Astrocyte (in vitro differentiated cells and primary cell): ENCODE results near the gene RSRC2. TPM values are rescaled to one million over a fixed set of nuclear protein-coding genes. Genes with fewer than 3 reads are reported as not detected.
A peak's percentile ranks its signal among the peaks of the same experiment; 100 is the strongest.

Experiments
- DNase-seq: peaks from one replicate; pipeline ENCODE4 v3.0.0-alpha.2; 2010; ENCODE audit warnings: low read depth
- FAIRE-seq: peaks from 2 replicates; lab custom pipeline; 2011; peaks lifted over from hg19 to GRCh38; lab: Jason Lieb, UNC
- H2AFZ ChIP-seq: 2 replicates; pipeline ENCODE4 v1.6.0; 2012; ENCODE audit warnings: low read depth, low read length, inconsistent platforms
- H3K27ac ChIP-seq: 2 replicates; pipeline ENCODE4 v1.5.1; 2011; ENCODE audit warnings: low read depth, low read length, inconsistent platforms
- H3K27me3 ChIP-seq: 2 replicates; pipeline ENCODE4 v1.6.0; 2011; ENCODE audit warnings: low read length, inconsistent platforms; ENCODE audit not compliant: insufficient read depth
- H3K36me3 ChIP-seq: 2 replicates; pipeline ENCODE4 v1.5.1; 2011; ENCODE audit warnings: low read length, inconsistent platforms; ENCODE audit not compliant: insufficient read depth
- H3K4me1 ChIP-seq: 2 replicates; pipeline ENCODE4 v1.5.1; 2011; ENCODE audit warnings: low read length, inconsistent platforms; ENCODE audit not compliant: insufficient read depth
- H3K4me2 ChIP-seq: 2 replicates; pipeline ENCODE4 v1.6.0; 2012; ENCODE audit warnings: low read length, inconsistent platforms
- H3K4me3 ChIP-seq: 2 replicates; pipeline ENCODE4 v1.5.1; 2011; ENCODE audit warnings: low read depth, mild to moderate bottlenecking, low read length, inconsistent platforms; ENCODE audit not compliant: insufficient read depth
- H3K79me2 ChIP-seq: 2 replicates; pipeline ENCODE4 v1.6.0; 2012; ENCODE audit warnings: mild to moderate bottlenecking, low read length, inconsistent platforms; ENCODE audit not compliant: insufficient read depth
- H3K9ac ChIP-seq: 2 replicates; pipeline ENCODE4 v1.6.0; 2012; ENCODE audit warnings: mild to moderate bottlenecking, low read length, inconsistent platforms
- H3K9me3 ChIP-seq: 2 replicates; pipeline ENCODE4 v1.5.1; 2012; ENCODE audit warnings: low read depth, mild to moderate bottlenecking, low read length, inconsistent platforms; ENCODE audit not compliant: insufficient read depth
- H4K20me1 ChIP-seq: 2 replicates; pipeline ENCODE4 v1.6.0; 2012; ENCODE audit warnings: low read length, inconsistent platforms; ENCODE audit not compliant: insufficient read depth
- H3K27ac Mint-ChIP-seq: one replicate; pipeline ENCODE4 v1.8.0; 2021; ENCODE audit warnings: mild to moderate bottlenecking, mixed read lengths; ENCODE audit not compliant: unreplicated experiment
- H3K27me3 Mint-ChIP-seq: one replicate; pipeline ENCODE4 v1.8.0; 2021; ENCODE audit warnings: low read depth, mixed read lengths; ENCODE audit not compliant: unreplicated experiment
- H3K36me3 Mint-ChIP-seq: one replicate; pipeline ENCODE4 v1.8.0; 2021; ENCODE audit warnings: low read depth, mixed read lengths; ENCODE audit not compliant: unreplicated experiment
- H3K4me1 Mint-ChIP-seq: one replicate; pipeline ENCODE4 v1.8.0; 2021; ENCODE audit warnings: low read depth, mixed read lengths; ENCODE audit not compliant: unreplicated experiment
- H3K4me3 Mint-ChIP-seq: one replicate; pipeline ENCODE4 v1.8.0; 2021; ENCODE audit warnings: mild to moderate bottlenecking, moderate library complexity, mixed read lengths; ENCODE audit not compliant: unreplicated experiment
- H3K9me3 Mint-ChIP-seq: one replicate; pipeline ENCODE4 v1.8.0; 2021; ENCODE audit warnings: mild to moderate bottlenecking, mixed read lengths; ENCODE audit not compliant: unreplicated experiment
- CTCF ChIP-seq: IDR thresholded peaks from 2 replicates; pipeline ENCODE4 v1.5.1; 2011; ENCODE audit warnings: low read depth, mild to moderate bottlenecking, inconsistent platforms, low read length, moderate library complexity; ENCODE audit not compliant: insufficient read depth
- EZH2 ChIP-seq: IDR thresholded peaks from 2 replicates; pipeline ENCODE4 v1.6.1; 2012; ENCODE audit warnings: mild to moderate bottlenecking, low read length, inconsistent platforms; ENCODE audit not compliant: insufficient read depth
- total RNA-seq: library from RNA; stranded (reverse); gene quantifications from 2 replicates; pipeline ENCODE4 v1.2.1, GENCODE V29; 2021

RSRC2 gene
- total RNA-seq, 1 donor from 2014 or later = 56.3 TPM

- H3K36me3 ChIP-seq = peaks cover 60% of the 10 kb centered on the region
- no peak overlapping the region for H2AFZ ChIP-seq
- DNase-seq (no peak), FAIRE-seq (no peak)
- no peak overlapping the region for H3K9ac ChIP-seq
- H3K27ac Mint-ChIP-seq = peak overlapping the region; percentile 59
- H3K4me2 ChIP-seq = no peak overlapping the region
- no peaks in the 10 kb centered on the region for H3K4me1 Mint-ChIP-seq
- no peaks in the 10 kb centered on the region for H3K9me3 ChIP-seq
- H3K79me2 ChIP-seq = peaks cover 3% of the 10 kb centered on the region
- H3K36me3 Mint-ChIP-seq = peaks cover 34% of the 10 kb centered on the region
- no peak overlapping the region for H3K4me3 ChIP-seq
- H3K4me3 Mint-ChIP-seq = no peak overlapping the region
- no peaks in the 10 kb centered on the region for H3K27me3 Mint-ChIP-seq
- no peak for TF ChIP-seq CTCF
- TF ChIP-seq EZH2 = no peak
- H4K20me1 ChIP-seq = peaks cover 6% of the 10 kb centered on the region
- H3K4me1 ChIP-seq = no peaks in the 10 kb centered on the region
- H3K9me3 Mint-ChIP-seq = no peaks in the 10 kb centered on the region
- H3K27me3 ChIP-seq = no peaks in the 10 kb centered on the region
- no peak overlapping the region for H3K27ac ChIP-seq
Observed at GRCh38 chr12:122483969-122484368, 42.8 kb downstream of the RSRC2 start.

- Histone ChIP-seq H3K27ac (peak overlapping the region; percentile 30), H4K20me1 (peaks cover 4% of the 10 kb centered on the region), H3K9me3 (no peaks in the 10 kb centered on the region), H3K79me2 (peaks cover 3% of the 10 kb centered on the region), H3K4me3 (no peak overlapping the region), H3K36me3 (peaks cover 60% of the 10 kb centered on the region), H3K4me1 (no peaks in the 10 kb centered on the region), H3K9ac (no peak overlapping the region), H3K27me3 (no peaks in the 10 kb centered on the region), H3K4me2 (no peak overlapping the region), H2AFZ (no peak overlapping the region)
- DNase-seq = peak; percentile 29
- H3K4me3 Mint-ChIP-seq = no peak overlapping the region
- peaks cover 35% of the 10 kb centered on the region for H3K36me3 Mint-ChIP-seq
- no peaks in the 10 kb centered on the region for H3K9me3 Mint-ChIP-seq
- H3K27me3 Mint-ChIP-seq = no peaks in the 10 kb centered on the region
- H3K27ac Mint-ChIP-seq = no peak overlapping the region
- no peak for TF ChIP-seq EZH2
- no peak for TF ChIP-seq CTCF
- FAIRE-seq = no peak
- H3K4me1 Mint-ChIP-seq = no peaks in the 10 kb centered on the region
Observed at GRCh38 chr12:122481861-122482260, 44.9 kb downstream of the RSRC2 start.

GRCh38 chr12:122480753-122481152 is 46.0 kb downstream of the RSRC2 start:
- H3K4me3 Mint-ChIP-seq = no peak overlapping the region
- Histone ChIP-seq H3K4me2 (no peak overlapping the region), H2AFZ (no peak overlapping the region), H3K79me2 (peaks cover 3% of the 10 kb centered on the region), H3K27me3 (no peaks in the 10 kb centered on the region), H3K9ac (no peak overlapping the region), H3K4me1 (no peaks in the 10 kb centered on the region), H3K36me3 (peaks cover 64% of the 10 kb centered on the region), H3K27ac (no peak overlapping the region), H4K20me1 (peaks cover 3% of the 10 kb centered on the region), H3K9me3 (no peaks in the 10 kb centered on the region), H3K4me3 (no peak overlapping the region)
- no peaks in the 10 kb centered on the region for H3K9me3 Mint-ChIP-seq
- H3K27ac Mint-ChIP-seq = no peak overlapping the region
- no peaks in the 10 kb centered on the region for H3K27me3 Mint-ChIP-seq
- no peak for TF ChIP-seq EZH2
- no peak for TF ChIP-seq CTCF
- peaks cover 32% of the 10 kb centered on the region for H3K36me3 Mint-ChIP-seq
- H3K4me1 Mint-ChIP-seq = no peaks in the 10 kb centered on the region
- no peak for FAIRE-seq
- no peak for DNase-seq
